ENCODE results near the gene SOS2. TPM values are rescaled to one million over a fixed set of nuclear protein-coding genes. Genes with fewer than 3 reads are reported as not detected.

SOS2 gene
- total RNA-seq, 1 experiment from 2014 or later: 9.4 TPM

GRCh38 chr14:50242096-50242495 is 10.7 kb upstream of the SOS2 start:
- no peak overlapping the region for H2BK120ac ChIP-seq (ENCODE audit: low read depth, low read length, poor library complexity, severe bottlenecking)
- H2BK15ac ChIP-seq (ENCODE audit: low read depth, low read length): no peak overlapping the region
- no peaks in the 10 kb centered on the region for H3K27me3 Mint-ChIP-seq (ENCODE audit: low read depth)
- H3K4ac ChIP-seq (ENCODE audit: low read depth, low read length): no peak overlapping the region
- H3K9ac ChIP-seq (ENCODE audit: extremely low read depth, insufficient read length, low read length): no peak overlapping the region
- H3K18ac ChIP-seq (ENCODE audit: insufficient read length, low read depth, low read length): no peak overlapping the region
- H2BK20ac ChIP-seq (ENCODE audit: low read depth, low read length, poor library complexity, severe bottlenecking): no peak overlapping the region
- H3K14ac ChIP-seq (ENCODE audit: insufficient read depth, low read length): no peak overlapping the region
- no peak overlapping the region for H2AFZ ChIP-seq (ENCODE audit: low read length)
- H4K8ac ChIP-seq (replicated peaks; ENCODE audit: insufficient read length, low read depth, low read length): no peak overlapping the region
- no peaks in the 10 kb centered on the region for H3K4me1 ChIP-seq (ENCODE audit: insufficient read depth, low read length)
- no peak overlapping the region for H4K91ac ChIP-seq (ENCODE audit: insufficient read length, low read depth, low read length)
- no peak for DNase-seq
- H2BK5ac ChIP-seq (ENCODE audit: insufficient read length, low read length): no peak overlapping the region
- no peak for TF ChIP-seq CTCF (conservative IDR thresholded peaks at IDR 0.05)
- no peak overlapping the region for H2AK5ac ChIP-seq (ENCODE audit: insufficient read length, low read length)
- no peaks in the 10 kb centered on the region for H3K4me1 Mint-ChIP-seq
- H3K23me2 ChIP-seq (ENCODE audit: insufficient read length, low read depth, low read length, poor library complexity, severe bottlenecking): no peaks in the 10 kb centered on the region
- H3K36me3 Mint-ChIP-seq (ENCODE audit: insufficient read depth in 1 of 3, low read depth in 3 of 3): peaks cover 10 to 13% (median 10%) of the 10 kb centered on the region in 3 experiments; a peak in 5 of 7 replicates
- H3K27ac Mint-ChIP-seq: peak overlapping the region in 1 of 3 experiments; percentile 37; a peak in 1 of 7 replicates
- H4K5ac ChIP-seq (ENCODE audit: insufficient read length, low read depth, low read length): no peak overlapping the region
- H3K27me3 ChIP-seq (ENCODE audit: insufficient read depth, low read length): no peaks in the 10 kb centered on the region
- H3K27ac ChIP-seq (ENCODE audit: insufficient read length, low read depth, low read length): no peak overlapping the region
- H3K4me2 ChIP-seq (ENCODE audit: insufficient read depth, insufficient read length, low read length): no peak overlapping the region
- no peaks in the 10 kb centered on the region for H4K20me1 ChIP-seq (ENCODE audit: control insufficient read depth, insufficient read depth, insufficient read length)
- no peak overlapping the region for H3K4me3 Mint-ChIP-seq
- no peaks in the 10 kb centered on the region for H3K9me3 Mint-ChIP-seq
- WGBS (ENCODE audit: extremely low coverage, insufficient read length, low lambda C conversion rate): no CpG with 5 or more reads among the region's 1 CpG
- no peak overlapping the region for H3K23ac ChIP-seq (ENCODE audit: insufficient read length, low read depth, low read length)
- H2BK12ac ChIP-seq (ENCODE audit: insufficient read length, low read depth, low read length): no peak overlapping the region
- no peaks in the 10 kb centered on the region for H3K9me3 ChIP-seq (ENCODE audit: control insufficient read depth, low read depth, low read length)
- H3K79me1 ChIP-seq (ENCODE audit: insufficient read depth, low read depth, low read length, poor library complexity, severe bottlenecking): no peaks in the 10 kb centered on the region
- H3T11ph ChIP-seq (ENCODE audit: low read length): no peak overlapping the region
- H3K79me2 ChIP-seq (ENCODE audit: insufficient read depth, low read length): no peaks in the 10 kb centered on the region
- H3K56ac ChIP-seq (ENCODE audit: insufficient read length, low read depth, low read length): no peak overlapping the region

All from H9 (cell line).